GM19467 (cell line): ENCODE measurements around the gene GEMIN7.

Experiments
- ATAC-seq: cut with Tn5 transposase; IDR thresholded peaks from one replicate; pipeline ENCODE4 v1.9.1; 2021; ENCODE audit warnings: mild to moderate bottlenecking, moderate library complexity; ENCODE audit not compliant: unreplicated experiment

GEMIN7 gene

DNA sequence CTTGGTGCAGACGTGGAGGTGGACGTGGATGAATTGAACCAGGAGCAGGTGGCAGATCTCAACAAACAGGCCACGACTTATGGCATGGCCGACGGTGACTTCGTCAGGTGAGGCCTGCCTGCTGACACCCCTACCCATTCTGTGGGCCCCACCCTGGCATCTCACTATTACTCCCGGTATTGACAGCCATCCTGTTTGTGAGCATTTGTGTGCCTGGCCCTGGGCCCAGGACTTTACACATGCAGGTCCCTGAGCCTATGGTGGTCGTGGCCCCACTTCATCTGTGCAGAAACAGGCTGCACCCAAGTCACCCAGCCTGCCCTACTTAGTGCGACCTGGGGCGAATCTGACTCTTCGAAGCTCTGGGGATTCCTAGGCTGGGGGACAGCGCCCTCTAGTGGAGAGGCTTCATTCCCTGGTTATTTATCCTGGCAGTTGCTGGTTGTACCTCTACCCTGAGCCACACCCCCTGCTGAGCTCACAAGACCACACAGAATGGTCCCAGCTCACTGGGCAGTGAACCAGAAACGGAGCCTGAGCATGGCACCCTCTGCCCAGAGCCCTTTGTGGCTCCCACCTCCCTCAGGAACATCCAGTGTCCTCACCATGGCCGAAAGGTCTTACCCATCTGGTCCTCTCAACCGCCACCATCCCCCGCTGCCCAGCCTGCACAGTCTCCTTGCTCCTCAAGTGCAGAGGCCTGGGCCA is 19.6 kb upstream of the GEMIN7 start:
- ATAC-seq, result no peak

DNA sequence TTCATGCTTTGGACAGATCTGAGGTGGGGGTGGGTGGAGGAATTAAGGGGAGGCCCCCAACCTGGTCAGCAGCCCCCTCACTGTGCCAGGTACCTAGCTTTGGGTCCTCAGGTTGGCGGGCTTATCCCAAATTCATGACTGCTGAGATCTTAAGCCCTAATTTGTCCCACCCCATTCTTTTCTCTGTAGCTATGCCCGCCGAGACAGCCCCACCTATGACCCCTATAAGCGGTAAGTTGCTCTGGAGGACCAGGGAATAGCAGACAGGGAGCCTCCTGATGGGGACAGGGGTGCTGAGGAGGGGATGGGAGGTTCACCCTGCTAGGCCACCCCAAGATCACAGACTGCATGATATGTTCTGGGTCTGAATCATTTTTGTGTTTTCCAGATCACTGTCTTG is 17.1 kb upstream of the GEMIN7 start:
- ATAC-seq, result no peak

DNA sequence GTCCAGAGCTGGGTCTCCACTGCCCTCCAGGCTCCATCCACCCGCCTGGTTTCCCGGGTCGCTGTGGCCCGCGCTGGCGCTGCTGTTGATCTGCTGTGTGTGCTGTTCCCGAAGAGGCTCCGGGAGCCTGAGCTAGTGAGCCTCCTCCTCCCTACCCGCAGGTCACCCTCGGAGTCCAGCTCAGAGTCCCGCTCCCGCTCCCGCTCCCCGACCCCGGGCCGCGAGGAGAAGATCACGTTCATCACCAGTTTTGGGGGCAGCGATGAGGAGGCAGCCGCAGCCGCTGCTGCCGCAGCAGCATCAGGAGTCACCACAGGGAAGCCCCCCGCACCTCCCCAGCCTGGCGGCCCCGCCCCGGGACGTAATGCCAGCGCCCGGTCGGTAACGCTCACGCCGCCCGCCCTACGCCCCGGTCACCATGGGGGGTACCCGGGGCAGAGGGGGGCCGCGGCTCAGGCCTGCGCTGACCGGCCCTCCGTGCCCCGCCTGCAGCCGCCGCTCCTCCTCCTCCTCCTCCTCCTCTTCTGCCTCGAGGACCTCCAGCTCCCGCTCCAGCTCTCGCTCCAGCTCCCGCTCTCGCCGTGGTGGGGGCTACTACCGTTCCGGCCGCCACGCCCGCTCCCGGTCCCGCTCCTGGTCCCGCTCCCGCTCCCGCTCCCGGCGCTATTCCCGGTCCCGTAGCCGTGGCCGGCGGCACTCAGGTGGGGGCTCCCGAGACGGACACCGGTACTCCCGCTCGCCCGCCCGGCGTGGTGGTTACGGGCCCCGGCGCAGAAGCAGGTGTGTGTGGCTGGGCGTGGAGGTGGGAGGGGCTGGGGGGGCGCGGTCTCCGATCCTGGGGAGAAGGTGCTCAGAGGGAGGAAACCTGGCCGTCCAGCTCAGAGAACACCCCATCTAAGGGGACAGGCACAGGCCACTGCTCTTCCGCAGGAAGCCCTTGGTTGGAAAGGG is 14.9 kb upstream of the GEMIN7 start:
- no peak for ATAC-seq

DNA sequence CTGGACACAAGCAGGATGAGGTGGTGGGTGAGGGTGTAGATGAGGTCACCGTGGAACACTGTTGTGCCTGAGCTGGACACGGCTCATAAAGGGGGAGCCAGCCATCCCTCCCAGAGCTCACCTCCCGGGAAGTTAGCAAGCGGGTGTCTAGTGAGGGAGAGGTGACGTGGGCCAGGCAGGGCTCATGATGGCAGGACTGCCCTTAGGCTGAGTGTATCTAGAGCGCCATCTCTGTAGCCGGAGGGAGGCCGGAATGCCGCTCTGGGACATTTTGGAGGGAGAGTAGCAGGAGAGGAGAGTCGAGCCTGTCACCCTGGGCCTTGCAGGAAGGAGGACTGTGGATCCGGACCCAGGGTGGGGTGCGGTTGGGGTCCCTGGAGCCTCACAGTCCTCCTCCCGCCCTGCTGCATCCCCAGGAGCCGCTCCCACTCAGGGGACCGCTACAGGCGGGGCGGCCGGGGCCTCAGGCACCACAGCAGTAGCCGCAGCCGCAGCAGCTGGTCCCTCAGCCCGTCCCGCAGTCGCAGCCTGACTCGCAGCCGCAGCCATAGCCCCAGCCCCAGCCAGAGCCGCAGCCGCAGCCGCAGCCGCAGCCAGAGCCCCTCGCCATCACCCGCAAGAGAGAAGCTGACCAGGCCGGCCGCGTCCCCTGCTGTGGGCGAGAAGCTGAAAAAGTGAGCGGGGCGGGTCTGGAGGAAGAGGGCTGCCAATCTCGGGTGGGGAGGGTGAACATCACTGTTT is 12.0 kb upstream of the GEMIN7 start:
- no peak for ATAC-seq

DNA sequence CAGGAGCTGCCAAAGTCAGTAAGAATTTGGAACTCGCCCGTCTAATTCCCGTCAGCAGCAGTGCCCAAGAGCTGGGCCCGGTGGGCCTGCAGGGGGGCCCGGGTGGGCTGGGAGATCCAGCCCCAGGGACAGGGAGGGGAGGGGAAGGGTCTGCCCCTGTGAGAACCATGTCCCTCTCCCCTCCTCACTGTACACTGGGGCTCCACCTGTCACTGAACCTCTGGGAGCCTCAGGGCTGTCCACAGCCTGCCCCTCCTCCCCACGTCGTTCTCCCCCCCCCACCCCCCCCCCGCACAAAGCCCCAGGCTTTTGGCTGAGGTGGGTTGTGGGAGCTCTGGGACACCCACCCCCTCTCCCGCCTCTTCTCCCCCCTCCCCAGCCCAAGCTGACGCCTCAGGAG is 11.0 kb upstream of the GEMIN7 start:
- no peak for ATAC-seq

DNA sequence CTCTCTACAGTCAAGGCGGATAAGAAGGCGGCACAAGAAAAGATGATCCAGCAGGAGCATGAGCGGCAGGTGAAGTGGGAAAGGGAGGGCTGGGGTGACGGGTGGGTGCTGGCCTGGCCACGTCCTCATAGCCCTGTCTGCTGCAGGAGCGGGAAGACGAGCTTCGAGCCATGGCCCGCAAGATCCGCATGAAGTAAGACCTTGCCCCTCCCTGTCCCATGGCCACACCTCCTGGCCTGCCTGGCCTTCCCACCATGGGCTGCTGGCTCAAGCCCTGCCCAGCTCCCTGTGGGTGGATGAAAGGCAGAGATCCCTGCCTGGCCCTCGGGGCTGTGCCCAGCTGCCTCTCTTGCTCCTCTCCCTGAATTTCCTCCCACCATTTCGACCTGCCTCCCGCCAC is 10.0 kb upstream of the GEMIN7 start:
- no peak for ATAC-seq

DNA sequence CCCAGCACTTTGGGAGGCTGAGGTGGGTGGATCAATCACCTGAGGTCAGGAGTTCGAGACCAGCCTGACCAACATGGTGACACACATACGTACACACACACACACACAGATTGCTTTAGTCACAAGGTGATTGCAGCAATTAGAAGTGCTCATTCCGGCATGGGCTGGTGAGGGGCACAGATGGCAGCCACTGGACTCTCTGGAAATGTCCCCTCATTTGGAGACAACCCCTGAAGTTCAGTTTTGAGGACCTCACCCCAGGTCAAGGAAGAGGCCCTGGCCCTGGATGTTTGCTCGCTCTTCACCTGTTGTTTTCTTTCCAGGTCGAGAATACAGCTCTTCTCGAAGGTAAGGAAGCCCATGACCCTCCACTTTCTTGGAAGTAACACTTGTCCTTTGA is 8.8 kb upstream of the GEMIN7 start:
- ATAC-seq, result no peak

DNA sequence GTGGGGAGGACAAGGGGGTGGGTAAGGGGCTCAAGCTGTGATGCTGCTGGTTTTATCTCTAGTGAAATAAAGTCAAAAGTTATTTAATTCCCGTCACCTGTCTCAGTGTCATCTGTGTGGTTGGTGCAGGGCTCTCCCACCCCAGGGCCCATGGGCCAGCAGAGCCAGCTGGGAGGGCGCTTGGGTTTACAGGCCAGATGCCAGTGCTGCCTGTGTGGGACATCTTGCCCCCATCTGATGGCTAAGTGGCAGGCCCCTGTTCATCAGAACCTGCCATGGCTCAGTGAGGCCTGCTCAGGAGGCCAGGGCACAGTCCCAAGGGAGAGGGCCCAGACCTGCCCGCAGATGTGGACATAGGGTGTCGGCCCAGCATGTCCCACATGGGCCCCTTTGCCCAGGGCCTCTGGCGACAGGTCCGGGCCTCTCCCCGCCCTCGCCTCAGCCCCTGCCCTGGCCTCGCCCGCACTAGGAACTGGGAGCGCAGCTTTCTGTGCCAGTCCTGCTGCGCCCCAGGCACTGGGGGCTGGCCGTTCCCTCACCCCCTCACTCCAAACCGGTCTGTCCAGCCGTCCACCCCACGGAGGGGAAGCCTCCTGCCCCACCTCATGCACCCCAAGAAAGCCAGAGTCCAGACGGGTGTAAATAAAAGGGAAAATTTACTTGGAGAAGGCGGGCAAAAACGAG is 8.1 kb upstream of the GEMIN7 start:
- ATAC-seq, result no peak

DNA sequence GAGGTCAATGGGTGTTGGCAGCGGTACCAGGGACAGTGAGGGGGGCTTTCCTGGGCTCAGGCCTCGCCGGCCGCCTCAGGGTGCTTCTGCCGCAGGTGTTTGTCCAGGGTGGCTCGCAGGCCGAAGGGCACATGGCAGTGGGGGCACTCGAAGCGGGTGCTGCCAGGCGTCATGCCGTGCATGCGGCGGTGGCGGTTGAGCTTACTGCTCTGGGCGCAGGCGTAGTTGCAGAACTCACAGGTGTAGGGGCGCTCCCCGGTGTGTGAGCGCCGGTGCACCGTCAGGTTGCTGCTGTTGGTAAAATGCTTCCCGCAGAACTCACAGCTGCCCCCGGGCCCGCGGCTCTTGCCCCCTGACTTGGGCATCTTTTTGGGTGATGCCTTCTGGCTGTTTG is 7.5 kb upstream of the GEMIN7 start:
- ATAC-seq, result no peak

DNA sequence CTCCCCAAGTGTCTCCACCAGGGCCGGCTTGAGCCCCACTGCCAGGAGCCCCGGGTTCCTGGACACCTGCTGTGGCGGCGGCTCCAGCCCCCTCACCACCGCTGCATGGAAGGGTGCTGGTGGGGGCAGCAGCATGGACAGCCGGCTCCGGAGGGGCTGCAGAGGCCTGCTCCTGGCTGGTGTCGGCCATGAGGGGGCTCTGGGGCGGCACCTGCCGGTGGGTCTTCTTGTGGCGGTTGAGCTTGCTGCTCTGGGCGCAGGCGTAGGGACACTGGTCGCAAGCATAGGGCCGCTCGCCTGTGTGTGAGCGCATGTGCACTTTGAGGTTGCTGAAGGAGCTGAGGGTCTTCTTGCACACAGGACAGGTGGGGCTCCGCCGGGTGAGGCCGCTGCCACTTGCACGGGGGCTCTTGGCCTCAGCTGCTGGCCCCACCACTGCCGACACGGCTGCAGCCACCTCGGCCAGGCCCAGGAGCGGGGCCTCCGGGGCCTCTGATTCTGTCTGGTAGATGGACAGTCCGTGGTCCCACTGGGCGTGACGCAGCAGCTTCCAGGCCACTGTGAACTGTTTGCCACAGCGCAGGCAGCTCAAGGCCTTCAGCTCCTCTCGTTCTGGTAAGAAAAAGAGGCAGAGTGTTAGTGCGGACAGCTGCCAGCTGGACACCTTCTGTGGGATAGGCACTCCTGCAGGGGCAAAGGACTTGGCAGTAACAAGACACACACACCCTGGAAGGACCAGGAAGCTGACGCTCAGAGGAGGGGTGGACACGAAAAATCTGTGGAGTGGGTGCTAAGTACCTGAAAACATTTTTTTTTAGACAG is 6.9 kb upstream of the GEMIN7 start:
- ATAC-seq, result no peak

DNA sequence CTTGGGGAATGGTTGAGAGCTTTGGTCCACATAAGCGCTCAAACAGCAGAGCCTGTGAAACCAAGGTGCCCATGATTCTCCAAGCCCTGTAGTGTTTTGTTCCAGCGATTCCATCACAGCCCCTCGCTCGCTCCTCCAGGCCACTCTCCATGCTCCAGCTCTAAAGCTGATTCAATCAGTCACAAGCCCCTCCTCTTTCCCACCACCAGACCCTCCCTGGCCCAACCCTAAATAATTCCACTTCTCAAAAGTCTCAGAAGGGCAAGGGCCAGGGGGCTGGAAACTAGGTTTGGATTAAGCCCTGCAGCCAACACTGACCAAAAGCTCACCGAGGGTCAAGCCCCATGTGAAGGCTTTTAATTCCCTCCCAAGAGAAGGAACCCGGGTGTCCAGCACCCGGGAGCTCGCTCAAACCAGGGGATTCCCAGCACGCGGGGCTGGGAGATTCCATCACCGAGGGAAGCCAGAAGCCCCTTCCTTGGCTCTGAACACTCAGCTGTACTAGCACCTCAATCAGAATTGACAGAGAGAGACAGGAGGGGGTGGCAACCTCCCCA is 4.2 kb upstream of the GEMIN7 start:
- ATAC-seq, result no peak

DNA sequence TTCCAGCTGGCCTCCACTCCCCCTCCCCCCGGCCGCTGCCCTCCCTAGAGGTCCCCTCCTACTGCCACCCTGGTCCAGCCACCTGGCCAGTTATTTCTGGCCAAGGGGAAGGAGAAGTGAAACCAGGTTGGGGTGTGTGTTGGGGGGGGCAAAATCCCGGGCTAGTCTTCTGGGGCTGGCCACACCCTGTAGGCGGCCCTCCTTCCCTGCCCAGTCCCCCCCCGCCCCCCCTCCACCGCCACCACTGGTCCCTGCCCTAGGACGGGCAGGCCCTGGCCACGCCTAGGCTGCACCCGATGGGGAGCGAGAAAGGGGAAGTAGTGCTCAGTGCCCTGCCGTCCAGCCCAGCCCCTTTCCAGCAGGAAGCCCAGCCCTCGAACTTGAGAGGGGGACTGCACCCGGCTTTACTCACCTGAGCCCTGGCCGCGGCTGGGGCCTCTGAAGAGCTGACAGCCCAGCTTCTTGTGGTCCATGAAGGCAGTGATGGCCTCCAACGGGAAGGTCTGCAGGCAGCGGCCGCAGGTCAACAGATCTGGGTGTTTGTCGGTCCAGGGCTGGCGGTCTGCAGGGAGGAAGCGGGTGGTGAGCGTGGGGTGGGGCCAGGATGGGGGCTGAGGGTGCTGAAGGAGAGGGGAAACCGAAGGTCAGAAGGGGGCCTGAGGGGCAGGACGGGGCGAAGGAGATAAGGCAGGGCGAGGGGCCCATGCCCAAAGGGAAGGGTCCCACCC is 3.6 kb upstream of the GEMIN7 start:
- ATAC-seq, result peak; percentile 48

DNA sequence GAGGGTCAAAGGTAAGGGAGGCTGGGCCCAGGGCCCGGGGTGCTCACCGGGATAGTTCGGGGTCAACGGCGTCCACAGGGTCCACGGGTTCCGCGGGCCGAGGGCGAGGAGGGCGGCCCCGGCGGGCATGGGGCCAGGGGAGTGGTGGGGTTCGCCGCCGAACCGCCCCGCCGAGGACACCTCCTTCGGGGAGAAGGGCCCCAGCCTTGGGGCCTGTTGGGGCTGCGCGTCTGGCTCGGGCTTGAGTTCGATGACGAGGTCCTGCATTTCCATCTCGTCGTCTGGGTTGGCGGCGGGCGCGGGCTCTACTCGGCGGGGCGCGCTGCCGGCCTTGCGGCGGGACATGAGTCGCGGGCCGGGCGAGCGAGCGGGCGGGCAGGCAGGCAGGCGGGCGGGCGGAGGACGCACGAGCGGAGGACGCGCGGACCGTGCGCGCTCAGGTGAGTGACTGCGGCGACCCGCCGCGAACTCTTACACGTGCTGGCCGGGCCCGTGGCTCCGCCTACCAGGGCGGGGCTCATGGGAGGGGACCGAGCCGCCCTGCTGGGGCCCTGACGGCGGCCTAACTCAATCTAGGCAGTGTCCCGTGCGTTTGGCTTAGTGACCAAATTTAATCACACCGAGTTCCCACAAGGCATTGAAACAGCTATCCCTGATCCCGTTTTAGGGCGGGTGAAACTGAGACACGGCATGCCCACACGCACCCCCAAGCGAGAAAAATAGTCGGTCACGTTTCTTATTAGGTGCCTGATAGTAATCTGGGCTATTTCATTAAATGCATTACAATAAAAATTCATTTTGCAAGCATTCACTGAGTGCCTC is 2.8 kb upstream of the GEMIN7 start, which contains the start of gene ZNF296:
Gene ZNF296, minus strand, starts transcription at position 450 of the 822 bp plus-strand sequence. Its CDS starts 105 bp downstream, at position 345.
- ATAC-seq, result peak; percentile 39

DNA sequence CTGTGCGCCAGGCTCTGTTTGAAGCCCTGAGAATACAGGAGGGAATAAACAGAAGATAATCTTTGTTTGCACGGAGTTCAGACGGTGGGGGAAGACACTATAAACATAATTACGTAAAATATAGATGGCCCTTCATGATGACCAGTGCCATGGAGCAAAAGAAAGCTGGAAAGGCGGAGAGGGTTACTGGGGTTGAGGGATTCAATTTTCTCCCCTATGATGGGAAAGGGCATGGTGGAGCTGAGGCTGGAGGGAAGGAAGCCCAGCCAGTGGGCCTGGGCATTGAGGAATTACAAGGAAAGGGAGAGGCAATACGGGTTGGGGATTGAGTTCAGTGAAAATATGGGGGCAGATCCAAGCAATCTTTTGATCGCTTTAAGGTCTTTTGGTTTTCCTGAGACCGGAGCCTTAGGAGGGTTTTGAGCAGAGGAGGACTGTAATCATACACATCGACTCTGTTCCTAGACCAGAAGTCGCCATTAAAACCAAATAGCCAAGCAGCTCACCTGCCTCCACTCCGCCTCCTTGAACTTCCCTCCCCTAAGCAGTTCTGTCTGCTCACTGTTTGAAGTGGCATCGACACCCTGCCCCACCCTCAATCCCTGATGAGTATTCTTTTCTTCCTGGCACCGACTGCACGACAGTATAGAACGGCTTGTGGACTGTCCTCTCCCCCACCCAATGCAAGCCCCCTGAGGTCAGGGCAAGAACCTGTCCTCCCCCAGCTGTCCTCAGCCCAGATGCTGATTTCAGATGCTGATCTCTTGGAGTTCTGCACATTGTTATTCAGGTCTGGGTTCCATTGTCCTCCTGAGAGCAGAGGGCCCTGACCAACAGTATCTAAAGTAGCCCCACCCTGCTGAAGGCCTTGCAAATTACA is 2.0 kb upstream of the GEMIN7 start:
- no peak for ATAC-seq

DNA sequence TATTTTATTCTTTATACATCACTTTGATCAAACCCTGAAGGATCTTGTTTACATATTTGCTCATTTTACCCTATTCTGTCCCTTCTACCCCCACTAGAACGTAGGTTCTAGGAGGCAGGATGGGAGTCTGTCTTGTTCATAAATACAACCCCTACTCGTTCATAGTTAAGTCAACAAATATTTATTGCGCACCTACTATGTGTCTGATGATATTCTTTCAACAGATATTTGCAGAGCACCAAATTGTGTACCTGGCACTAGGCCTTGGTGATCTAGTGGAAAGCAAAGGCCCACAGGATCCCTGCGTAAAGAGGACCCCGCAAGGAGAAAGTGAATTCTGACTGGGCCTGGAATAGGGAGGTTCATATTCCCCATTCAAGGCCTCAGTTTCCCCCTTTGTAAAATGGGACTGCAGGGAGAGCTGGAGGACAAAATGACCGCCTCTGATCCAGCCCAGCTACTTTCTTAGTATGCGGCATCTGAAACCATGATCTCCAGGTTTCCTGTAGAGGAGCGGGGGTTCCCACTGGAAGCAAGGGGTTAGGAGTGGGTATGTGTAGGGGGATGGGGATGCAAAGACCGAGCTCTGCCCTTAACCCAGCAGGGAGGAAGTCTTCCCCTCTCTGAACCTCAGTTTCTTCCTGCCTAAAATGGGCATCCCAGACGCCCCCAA is 534 bp upstream of the GEMIN7 start:
- ATAC-seq, result no peak

DNA sequence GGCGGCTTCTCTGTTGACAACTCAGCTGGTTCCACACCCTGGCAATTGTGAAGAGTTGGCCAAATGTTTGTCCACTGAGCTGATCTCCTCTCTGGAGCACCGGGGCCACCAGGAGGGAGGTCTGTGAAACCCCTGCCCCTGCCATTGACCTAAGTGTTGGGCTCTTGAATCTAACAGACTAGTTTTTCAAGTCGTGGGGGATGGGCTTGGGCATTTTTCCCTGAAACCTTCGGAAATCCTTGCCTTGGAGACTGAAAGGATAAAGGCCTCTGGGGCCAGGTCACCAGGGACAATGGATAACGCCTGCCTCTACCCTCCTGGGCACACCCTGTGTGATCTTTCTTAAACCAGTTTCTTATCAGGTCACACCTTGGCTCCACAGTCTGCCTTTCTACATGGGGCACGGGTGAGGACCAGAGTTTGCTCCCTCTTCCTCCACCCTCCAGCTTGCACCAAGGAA is 881 bp downstream of the GEMIN7 start:
- no peak for ATAC-seq
